Cardiac fibroblast (primary cell): ENCODE measurements around the gene TMC2.

ENCODE experiments used
- DNase-seq, 2 donors: peaks; one replicate each; pipeline versions ENCODE4 v3.0.0 to v3.0.0-alpha.2; 2010; ENCODE audit warnings: low read depth in 2 of 2
- H3K4me3 ChIP-seq, 2 donors: replicated peaks in 1 of 2; 1 replicate in 1 of 2; 2 replicates in 1 of 2; pipeline ENCODE4 v1.5.1; 2011; ENCODE audit warnings: low read depth in 2 of 2, low read length in 2 of 2, mild to moderate bottlenecking in 2 of 2, moderate library complexity in 1 of 2
- CTCF ChIP-seq: IDR thresholded peaks from one replicate; pipeline ENCODE4 v1.5.1; 2011; ENCODE audit warnings: low read depth, mild to moderate bottlenecking, low read length, inconsistent platforms

Gene TMC2

DNA sequence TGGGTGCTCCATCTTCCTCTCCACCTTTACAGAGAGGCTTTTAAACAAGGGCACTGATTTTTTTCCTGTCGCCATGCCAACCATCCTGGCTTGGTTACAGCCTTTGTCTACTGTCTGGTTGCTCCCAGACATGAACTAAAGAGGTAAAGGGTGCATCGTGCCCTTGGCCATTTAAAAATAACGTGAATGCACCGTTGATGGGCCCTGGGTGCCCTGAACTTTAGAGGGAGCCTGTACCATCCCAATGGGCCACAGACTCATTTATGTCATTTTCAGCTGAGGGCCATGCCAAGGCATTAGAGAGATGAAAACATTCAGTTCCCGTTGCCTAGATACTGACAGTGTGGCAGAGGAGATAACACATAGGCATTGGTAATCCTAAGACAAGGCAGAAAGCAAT is 23.3 kb downstream of the TMC2 start:
- H3K4me3 ChIP-seq, result no peak overlapping the region
- no peak for DNase-seq
- no peak for TF ChIP-seq CTCF

- DNase-seq, result no peak
- no peak overlapping the region for H3K4me3 ChIP-seq
- TF ChIP-seq CTCF, result no peak
These were observed 26.7 kb downstream of the TMC2 start for GRCh38 chr20:2563116-2563515.

DNA sequence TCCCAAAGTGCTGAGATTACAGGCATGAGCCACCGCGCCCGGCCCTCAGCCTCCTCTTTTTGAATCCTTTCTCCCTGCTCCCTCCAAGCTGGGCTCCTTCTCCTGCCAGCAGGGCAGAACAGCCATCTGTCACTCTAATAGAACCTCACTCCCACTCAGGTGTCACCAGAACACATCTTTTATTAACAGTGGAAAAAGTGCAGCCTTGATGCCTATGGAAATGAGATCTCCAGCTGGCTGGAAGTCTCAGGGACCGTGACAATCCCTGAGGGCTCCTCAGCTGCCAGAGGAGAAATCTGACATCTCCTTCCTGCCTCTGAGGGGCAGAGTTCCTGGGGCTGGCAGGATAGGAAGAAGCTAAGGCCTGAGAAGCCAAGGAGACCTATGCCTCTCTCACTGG is 28.0 kb downstream of the TMC2 start:
- H3K4me3 ChIP-seq, result no peak overlapping the region
- TF ChIP-seq CTCF, result no peak
- DNase-seq, result no peak

DNA sequence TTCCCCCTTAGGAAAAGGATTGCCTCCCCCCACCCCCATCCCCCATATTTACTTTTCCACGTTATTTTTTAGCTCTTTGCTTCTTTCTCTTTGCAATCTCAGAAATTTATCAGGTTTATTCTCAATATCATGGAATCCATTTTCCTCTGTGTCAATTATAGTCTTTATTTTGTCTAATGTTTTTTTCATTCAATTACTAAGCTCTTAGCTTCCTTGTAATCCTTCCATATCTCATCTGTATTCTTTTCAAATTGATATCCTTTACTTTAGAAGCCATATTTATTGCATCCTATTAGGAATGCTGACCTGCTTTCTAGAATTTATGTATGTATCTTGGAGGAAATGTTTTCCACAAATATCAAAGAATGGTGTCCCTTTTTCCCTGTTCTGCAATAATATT is 39.3 kb downstream of the TMC2 start:
- H3K4me3 ChIP-seq, result no peak overlapping the region
- no peak for TF ChIP-seq CTCF
- DNase-seq, result no peak

GRCh38 chr20:2576317-2576727 is 39.9 kb downstream of the TMC2 start:
- DNase-seq, result no peak
- no peak for TF ChIP-seq CTCF
- no peak overlapping the region for H3K4me3 ChIP-seq

- H3K4me3 ChIP-seq, result no peak overlapping the region
- no peak for TF ChIP-seq CTCF
- DNase-seq, result no peak
These were observed 42.3 kb downstream of the TMC2 start for GRCh38 chr20:2578475-2579192.

DNA sequence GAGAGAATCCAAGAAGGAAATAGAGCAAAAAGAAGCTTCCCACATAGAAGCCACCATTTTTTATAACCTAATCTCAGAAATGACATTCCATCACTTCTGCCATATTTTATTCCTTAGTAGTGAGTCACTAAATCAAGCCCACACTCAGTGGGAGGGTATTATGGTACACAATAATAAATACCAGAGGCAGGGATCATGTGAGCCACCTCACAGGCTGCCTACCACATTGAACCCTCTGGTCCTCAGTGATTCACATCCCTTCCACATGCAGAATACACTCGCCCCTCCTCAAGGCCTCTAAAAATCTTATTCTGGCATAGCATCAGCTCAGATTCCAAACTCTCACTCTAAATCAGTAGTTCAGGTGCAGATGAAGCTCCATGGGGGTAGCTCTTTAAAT is 49.4 kb downstream of the TMC2 start:
- TF ChIP-seq CTCF, result no peak
- peak; percentile 28 to 61 for DNase-seq
- H3K4me3 ChIP-seq, result no peak overlapping the region
